Measurements from ENCODE around the gene FREM1.

DNA sequence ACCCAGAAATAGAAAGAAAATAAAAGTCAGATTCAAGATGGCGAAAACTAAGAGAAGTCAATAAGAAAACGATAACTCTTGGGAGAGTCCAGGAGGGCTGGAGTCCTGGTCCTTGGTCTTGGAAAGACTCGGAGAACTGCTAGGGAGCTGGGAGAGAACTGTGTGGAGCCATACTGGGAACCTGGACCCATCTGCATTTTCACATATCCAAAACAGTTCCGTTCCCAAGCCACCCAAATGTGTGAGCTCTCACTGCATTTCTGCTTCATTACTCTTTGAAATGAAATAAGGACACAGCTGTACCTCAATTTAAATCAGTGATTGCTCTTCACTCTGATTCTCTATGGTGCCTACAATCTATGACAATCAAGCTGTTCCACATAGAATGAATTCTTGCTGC is 119.6 kb downstream of the FREM1 start:
- TF ChIP-seq EZH2 (IDR thresholded peaks at IDR 0.05; ENCODE audit: borderline replicate concordance, insufficient read depth, low read length, poor library complexity, severe bottlenecking) (no peak), EP300 (conservative IDR thresholded peaks at IDR 0.05; ENCODE audit: poor library complexity, severe bottlenecking) (no peak), MXI1 (conservative IDR thresholded peaks at IDR 0.05; ENCODE audit: poor library complexity, severe bottlenecking) (no peak)
- TF ChIP-seq, protein P1, sequence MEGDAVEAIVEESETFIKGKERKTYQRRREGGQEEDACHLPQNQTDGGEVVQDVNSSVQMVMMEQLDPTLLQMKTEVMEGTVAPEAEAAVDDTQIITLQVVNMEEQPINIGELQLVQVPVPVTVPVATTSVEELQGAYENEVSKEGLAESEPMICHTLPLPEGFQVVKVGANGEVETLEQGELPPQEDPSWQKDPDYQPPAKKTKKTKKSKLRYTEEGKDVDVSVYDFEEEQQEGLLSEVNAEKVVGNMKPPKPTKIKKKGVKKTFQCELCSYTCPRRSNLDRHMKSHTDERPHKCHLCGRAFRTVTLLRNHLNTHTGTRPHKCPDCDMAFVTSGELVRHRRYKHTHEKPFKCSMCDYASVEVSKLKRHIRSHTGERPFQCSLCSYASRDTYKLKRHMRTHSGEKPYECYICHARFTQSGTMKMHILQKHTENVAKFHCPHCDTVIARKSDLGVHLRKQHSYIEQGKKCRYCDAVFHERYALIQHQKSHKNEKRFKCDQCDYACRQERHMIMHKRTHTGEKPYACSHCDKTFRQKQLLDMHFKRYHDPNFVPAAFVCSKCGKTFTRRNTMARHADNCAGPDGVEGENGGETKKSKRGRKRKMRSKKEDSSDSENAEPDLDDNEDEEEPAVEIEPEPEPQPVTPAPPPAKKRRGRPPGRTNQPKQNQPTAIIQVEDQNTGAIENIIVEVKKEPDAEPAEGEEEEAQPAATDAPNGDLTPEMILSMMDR (IDR thresholded peaks at IDR 0.05; ENCODE audit: poor library complexity, severe bottlenecking) = no peak

Measured in neural cell (in vitro differentiated cells).